Transverse colon (tissue), 4 donors: ENCODE measurements around the gene LGSN.

Experiments
- CTCF ChIP-seq, 5 experiments: fragments of 200-600 bp in 3 of 5; fragments of 450-650 bp in 2 of 5; sonication (generic) in 3 of 5; IDR thresholded peaks; 1 replicate in 2 of 5; 2 replicates in 3 of 5; pipeline ENCODE4 v1.5.1; 2016 to 2017; ENCODE audit warnings: antibody characterized with exemption in 5 of 5, inconsistent platforms in 3 of 5, mild to moderate bottlenecking in 2 of 5, moderate library complexity in 1 of 5
- POLR2A ChIP-seq: fragments of 450-650 bp; IDR thresholded peaks from one replicate; pipeline ENCODE4 v1.6.1; 2016; ENCODE audit warnings: antibody characterized with exemption, mild to moderate bottlenecking, moderate library complexity
- POLR2AphosphoS5 ChIP-seq, 3 donors: sonication (generic); formaldehyde crosslinking; IDR thresholded peaks; one replicate each; pipeline ENCODE4 v1.6.1; 2016; ENCODE audit warnings: antibody characterized with exemption in 3 of 3

- TF ChIP-seq CTCF (IDR thresholded peaks at IDR 0.05): no peak
- no peak for TF ChIP-seq POLR2A
- TF ChIP-seq POLR2AphosphoS5 (IDR thresholded peaks at IDR 0.05): no peak
These were observed 27.8 kb upstream of the LGSN start for GRCh38 chr6:63347599-63347998.
